ENCODE results near the gene OSGIN1.
"Not testable (repeated sequence)": the region's sequence is repeated elsewhere in the genome, so short reads cannot be mapped to it uniquely, and the experiment has no call there.

The OSGIN1 gene

GRCh38 chr16:83942815-83943515, 10.1 kb upstream of the OSGIN1 start:
- DNase-seq: no peak

DNA sequence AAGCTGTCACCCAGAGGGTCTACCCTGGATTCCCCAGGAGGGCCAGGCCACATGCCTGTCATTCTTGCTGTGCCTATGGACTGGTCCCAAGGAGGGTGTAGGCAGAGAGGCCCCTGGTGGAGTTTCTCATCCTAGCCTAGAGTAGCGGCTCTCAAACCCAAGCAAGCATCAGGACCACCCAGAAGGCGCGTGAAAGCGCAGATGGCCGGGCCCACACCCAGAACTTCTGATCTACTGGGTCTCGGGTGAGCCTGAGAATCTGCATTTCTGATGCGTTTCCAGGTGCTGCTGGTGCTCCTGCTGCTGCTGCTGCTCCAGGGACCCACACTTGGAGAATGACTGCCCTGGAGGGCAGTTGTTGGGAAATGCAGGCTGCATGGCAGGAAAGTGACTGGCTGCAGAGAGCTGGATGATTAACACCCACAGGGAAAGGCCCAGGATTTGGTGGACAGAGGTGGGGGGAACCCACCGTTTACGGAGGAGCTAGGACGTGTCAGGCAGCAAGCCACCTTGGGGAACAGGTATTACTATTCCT, 9.5 kb upstream of the OSGIN1 start:
- no peak for DNase-seq

GRCh38 chr16:83945587-83945986, 7.5 kb upstream of the OSGIN1 start:
- no peak for DNase-seq

- no peak for DNase-seq
Observed at GRCh38 chr16:83946154-83946780, 6.8 kb upstream of the OSGIN1 start.

GRCh38 chr16:83946781-83947566, 6.1 kb upstream of the OSGIN1 start:
- no peak for DNase-seq

- no peak for DNase-seq
Observed at GRCh38 chr16:83947642-83948234, 5.3 kb upstream of the OSGIN1 start.

GRCh38 chr16:83948914-83949723, 3.9 kb upstream of the OSGIN1 start:
- no peak for DNase-seq

DNA sequence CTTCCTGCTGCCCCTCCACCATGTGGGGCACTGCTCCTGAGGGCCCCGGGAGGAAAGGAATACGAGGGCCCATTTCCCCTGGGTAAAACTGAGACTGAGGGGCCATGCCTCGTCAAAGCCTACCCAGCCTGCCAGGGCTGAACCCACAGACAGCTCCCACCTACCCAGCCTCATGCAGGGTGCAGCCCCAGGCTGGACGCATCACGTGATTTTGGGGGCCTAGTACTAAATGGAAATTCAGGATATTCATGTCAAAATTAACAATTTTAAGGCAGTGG, 3.4 kb upstream of the OSGIN1 start:
- no peak for DNase-seq

DNA sequence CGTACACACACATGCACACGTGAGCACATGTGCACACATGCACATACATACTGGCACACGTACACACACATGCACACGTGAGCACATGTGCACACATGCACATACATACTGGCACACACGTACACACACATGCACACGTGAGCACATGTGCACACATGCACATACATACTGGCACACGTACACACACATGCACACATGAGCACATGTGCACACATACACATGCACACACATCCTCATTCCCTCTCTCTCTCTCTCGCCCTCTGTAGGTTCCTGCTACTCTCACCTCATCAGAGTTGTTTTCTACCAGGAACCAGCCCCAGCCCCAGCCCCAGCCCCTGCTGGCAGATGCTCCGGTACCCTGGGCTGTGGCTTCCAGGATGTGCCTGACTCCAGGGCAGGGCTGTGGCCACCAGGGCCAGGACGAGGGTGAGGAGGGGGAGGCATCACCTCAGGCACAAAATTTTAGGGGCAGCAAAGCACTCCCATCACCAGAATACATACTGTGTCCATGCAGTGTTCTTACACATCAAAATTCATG, 2.1 kb upstream of the OSGIN1 start:
- DNase-seq: not testable (repeated sequence)

DNA sequence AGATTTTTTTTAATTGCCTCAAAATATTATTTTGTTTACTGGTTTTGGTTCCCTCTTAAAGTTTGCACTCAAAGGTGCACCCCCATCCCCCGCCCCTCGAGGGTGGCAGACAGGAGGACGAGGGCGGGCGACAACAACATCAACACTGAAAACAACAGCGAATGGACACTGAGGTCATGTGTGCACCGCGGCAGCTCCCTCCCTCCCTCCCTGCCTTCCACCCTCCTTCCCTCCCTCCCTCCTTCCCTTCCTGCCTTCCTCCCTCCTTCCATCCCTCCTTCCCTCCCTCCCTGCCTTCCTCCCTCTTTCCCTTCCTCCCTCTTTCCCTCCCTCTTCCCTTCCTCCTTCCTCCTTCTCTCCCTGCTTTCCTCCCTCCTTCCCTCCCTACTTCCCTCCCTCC, 1.5 kb upstream of the OSGIN1 start:
- DNase-seq: no peak

DNA sequence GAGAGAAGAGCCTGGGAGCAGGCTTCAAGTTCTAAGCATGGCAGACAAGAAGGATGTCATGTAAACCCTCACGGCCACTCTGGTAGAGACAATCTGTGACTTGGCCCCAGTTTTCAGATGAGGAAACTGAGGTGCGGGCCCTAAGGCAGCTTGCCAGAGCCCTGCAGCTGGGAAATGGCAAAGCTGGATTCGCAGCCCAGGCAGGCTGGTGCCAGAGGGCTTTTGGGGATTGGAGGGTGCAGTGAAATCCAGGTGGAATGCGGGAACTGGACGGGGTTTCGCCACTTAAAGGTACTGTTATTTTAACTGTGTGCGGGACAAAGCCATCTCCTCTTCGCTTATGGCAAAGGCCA, 477 bp upstream of the OSGIN1 start:
- peak; percentile 73 for DNase-seq

DNA sequence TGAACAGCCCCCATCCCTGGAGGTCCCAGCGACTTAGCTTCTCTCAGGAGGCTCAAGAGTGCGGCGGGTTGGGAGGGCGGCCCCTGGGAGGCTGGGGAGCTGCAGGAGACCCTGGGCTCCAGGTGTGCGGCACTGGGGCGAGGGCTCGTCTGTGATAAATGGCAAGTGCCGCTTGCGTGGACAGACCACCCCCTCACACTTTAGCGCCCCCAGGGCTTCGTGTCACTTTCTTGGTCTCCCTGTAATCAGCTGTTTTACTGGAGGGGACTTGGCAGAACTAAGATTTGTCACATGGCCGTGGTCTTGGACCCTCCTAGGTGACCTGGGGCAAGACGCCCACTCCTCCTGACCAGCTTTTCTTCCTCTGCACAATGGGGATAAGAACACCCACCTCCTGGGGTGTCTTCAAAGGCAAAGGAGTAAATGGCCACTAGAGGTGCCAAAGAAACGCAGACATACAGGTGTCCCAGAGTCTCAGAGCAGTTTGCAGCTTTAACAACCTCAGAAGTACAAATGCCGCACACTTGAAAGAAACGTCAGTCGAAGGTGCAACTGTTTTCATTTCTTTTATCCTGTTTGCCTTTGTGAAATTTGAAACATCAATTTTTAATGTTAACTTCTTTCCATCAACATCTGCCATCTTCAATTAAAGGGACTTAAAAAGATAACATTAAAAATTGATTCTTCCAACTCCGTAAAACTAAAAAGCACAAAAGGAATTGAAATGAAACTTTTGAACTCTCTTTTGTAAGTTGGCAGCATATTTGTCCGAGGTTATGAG, 946 bp downstream of the OSGIN1 start:
- peak; percentile 15 for DNase-seq

- no peak for DNase-seq
Observed at GRCh38 chr16:83954577-83955016, 1.6 kb downstream of the OSGIN1 start.

- DNase-seq: no peak
Observed at GRCh38 chr16:83955218-83956130, 2.4 kb downstream of the OSGIN1 start.

DNA sequence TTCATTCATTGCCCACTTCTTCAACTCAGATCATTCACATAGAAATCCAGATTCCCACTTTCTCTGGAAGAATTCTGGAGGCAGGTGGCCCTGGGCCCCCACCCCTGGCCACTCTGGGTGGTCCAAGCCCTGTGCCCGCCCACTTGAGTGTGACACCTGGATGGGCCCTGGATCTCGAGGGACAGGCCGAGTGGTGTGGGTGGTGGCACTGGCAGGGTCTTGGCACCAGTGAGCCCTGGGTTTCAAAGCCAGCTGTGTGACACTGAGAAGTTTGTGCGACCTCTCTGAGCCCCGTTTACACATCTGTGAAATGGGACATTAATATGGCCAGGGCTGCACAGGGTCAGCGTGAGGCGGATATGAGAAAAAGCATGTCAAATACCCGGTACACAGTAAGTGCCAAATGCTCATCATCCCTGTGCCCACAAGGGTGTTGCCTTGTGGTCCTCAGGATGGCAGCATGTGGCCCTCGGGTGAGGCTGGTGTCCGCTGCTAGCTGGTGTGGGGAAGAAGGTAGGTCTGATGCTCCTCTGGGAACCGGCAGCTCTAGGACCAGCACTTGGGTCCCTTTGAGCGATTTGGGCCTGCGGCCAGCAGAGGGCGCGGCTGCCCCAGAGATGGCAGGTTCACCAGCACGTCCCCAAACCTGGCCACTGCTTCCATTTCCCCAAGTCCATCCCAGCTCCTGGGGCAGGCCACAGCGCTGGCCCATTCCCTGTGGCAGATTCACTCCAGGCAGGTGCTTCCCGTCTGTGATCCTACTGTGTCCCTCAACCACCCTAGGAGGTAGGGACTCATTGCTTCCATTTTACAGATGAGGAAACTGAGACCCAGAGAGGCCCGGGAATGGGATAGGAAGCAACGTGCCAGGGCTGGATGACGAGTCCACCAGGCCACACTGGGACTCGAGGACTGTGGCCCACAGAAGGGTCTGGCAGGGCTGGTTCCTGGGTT, 3.6 kb downstream of the OSGIN1 start:
- DNase-seq: no peak

- no peak for DNase-seq
Observed at GRCh38 chr16:83957296-83957855, 4.3 kb downstream of the OSGIN1 start.

DNA sequence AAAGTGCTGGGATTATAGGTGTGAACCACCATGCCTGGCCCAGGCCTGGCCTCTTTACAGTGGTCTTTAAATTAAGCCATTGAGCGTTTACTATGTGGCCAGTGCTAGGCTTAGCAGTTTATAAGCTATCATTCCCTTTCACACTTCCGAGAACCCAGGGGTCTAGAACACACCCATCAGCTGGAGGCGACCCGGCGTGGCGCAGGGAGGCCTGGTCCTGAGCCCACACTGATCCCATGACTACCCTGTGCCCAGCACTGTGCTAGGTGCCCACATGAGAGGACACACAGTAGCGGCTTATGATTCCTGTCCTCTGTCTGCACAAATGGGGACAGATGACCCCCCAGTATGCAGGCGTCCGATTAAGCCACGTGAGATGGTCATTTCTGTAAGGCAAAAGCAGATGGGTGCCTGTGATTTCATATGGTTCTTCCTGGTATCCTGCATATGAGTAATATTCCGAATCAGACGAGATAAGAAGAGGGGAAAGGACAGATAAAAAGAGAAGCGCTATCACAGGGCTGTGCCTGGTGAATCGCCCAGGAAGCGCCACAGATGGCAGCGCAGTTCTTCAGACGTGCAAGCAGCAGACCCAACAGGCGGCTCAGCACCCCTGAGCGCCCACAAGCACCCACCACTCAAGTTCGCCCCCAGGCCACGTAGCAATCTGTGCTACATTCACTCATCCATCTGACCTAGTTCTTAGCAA, 5.3 kb downstream of the OSGIN1 start:
- no peak for DNase-seq

- no peak for DNase-seq
Observed at GRCh38 chr16:83958846-83959565, 6.0 kb downstream of the OSGIN1 start.

All from SHP77 treated with DMSO at 0.1 percent for 48 hours (cell line).